ENCODE results near the gene MRM3.
"Not testable (repeated sequence)": the region's sequence is repeated elsewhere in the genome, so short reads cannot be mapped to it uniquely, and the experiment has no call there.

Gene MRM3

DNA sequence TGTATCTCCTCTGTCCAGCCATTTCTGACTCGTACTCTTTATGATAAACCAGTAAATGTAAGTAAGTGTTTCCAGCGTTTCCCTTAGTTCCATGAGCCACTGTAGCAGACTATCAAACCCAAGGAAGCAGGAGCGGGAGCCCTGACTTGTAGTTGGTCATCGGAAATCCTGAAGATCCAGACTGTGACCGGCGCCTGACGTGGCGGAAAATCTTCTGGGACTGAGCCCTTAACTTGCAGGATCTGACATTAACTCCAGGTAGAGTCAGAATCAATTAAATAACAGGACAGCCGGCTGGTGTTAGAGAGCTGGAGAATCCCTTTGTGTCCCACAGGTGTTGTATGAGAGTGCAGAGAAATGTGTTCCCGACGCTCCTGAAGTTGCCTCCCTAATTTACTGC lies 4.1 kb upstream of the MRM3 start:
- Histone ChIP-seq H3K27me3 (no peaks in the 10 kb centered on the region), H3K9me3 (no peaks in the 10 kb centered on the region), H3K4me3 (ENCODE audit: low read depth, low read length) (no peak overlapping the region), H3K4me1 (no peaks in the 10 kb centered on the region), H3K36me3 (peaks cover 3% of the 10 kb centered on the region)
- TF ChIP-seq, protein P1, sequence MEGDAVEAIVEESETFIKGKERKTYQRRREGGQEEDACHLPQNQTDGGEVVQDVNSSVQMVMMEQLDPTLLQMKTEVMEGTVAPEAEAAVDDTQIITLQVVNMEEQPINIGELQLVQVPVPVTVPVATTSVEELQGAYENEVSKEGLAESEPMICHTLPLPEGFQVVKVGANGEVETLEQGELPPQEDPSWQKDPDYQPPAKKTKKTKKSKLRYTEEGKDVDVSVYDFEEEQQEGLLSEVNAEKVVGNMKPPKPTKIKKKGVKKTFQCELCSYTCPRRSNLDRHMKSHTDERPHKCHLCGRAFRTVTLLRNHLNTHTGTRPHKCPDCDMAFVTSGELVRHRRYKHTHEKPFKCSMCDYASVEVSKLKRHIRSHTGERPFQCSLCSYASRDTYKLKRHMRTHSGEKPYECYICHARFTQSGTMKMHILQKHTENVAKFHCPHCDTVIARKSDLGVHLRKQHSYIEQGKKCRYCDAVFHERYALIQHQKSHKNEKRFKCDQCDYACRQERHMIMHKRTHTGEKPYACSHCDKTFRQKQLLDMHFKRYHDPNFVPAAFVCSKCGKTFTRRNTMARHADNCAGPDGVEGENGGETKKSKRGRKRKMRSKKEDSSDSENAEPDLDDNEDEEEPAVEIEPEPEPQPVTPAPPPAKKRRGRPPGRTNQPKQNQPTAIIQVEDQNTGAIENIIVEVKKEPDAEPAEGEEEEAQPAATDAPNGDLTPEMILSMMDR (IDR thresholded peaks at IDR 0.05; ENCODE audit: low read depth, low read length): no peak
- no peak for DNase-seq

DNA sequence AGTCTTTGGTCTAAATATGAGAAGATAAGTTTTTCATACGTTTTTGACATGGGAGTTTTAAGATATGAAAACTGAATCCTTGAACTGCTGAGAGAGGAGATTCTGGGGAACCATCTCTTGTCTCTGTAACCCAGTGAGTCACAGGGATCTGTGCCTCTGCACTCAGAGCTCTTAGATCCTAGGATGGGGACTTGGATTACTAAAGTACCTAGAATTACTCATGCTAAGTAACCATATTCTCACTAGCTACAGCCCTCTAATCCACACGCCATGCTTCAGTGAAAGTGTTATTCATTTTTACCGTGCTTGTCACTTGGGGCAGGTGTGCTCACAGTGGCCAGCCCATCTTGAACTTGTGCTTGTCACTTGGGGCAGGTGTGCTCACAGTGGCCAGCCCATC lies 2.0 kb downstream of the MRM3 start:
- DNase-seq: no peak
- TF ChIP-seq, protein P1 (IDR thresholded peaks at IDR 0.05; ENCODE audit: low read depth, low read length): no peak
- no peaks in the 10 kb centered on the region for H3K4me1 ChIP-seq
- H3K4me3 ChIP-seq (ENCODE audit: low read depth, low read length): no peak overlapping the region
- no peaks in the 10 kb centered on the region for H3K27me3 ChIP-seq
- peaks cover 3% of the 10 kb centered on the region for H3K36me3 ChIP-seq
- H3K9me3 ChIP-seq: no peaks in the 10 kb centered on the region

DNA sequence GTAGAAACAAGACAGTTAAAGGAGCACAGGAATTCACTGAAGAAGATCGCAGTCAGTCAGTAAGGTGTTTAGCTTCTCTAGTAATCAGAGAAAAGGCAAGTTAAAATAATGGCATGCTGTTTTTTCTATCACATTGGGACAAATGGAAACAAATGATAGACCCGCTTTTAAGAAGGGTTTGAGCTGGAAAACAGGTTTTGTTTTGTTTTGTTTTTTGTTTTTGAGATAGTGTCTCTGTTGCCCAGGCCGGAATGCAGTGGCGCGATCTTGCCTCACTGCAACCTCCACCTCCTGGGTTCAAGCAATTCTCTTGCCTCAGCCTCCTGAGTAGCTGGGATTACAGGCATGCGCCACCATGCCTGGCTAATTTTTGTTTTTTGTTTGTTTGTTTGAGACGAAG lies 3.7 kb downstream of the MRM3 start:
- H3K36me3 ChIP-seq; H3K4me1 ChIP-seq; H3K9me3 ChIP-seq; DNase-seq; H3K4me3 ChIP-seq (ENCODE audit: low read depth, low read length); H3K27me3 ChIP-seq: not testable (repeated sequence)

DNA sequence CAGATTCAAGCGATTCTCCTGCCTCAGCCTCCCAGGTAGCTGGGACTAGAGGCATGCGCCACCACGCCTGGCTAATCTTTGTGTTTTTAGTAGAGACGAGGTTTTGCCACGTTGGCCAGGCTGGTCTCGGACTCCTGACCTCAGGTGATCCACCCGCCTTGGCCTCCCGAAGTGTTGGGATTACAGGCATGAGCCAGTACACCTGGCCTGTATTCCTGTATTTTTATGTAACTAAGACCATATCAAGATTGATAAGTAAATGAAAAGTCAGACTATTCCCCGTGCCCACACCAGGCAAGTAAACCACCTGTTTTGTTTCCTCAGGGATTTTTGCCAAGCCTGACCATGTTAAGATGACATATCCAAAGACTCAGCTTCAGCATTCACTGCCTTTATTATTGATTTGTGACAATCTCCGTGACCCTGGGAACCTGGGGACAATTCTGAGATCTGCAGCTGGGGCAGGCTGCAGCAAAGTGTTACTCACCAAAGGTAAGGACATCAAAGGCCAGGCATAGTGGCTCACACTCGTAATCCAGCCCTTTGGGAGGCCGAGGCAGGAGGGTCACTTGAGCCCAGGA lies 5.6 kb downstream of the MRM3 start:
- no peaks in the 10 kb centered on the region for H3K27me3 ChIP-seq
- no peaks in the 10 kb centered on the region for H3K4me1 ChIP-seq
- H3K9me3 ChIP-seq: no peaks in the 10 kb centered on the region
- H3K4me3 ChIP-seq (ENCODE audit: low read depth, low read length): no peak overlapping the region
- TF ChIP-seq, protein P1 (IDR thresholded peaks at IDR 0.05; ENCODE audit: low read depth, low read length): no peak
- peaks cover 7% of the 10 kb centered on the region for H3K36me3 ChIP-seq
- DNase-seq: no peak

DNA sequence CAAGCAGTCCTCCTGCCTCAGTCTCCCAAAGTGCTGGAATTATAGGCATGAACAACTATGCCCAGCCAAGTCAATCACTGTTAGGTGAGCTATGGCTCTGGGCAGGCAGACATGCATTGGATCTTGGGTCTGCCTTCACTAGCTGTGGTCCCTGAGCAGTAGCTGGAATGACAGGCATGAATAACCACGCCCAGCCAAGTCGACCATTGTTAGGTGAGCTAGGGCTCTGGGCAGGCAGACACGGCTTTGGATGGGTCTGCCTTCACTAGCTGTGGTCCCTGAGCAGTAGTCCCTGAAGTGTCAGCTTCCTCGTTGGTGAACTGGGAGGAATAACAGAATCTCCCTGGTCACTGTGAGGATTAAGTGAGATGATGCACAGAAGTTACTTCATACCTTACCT lies 6.4 kb downstream of the MRM3 start:
- Histone ChIP-seq H3K9me3 (no peaks in the 10 kb centered on the region), H3K27me3 (no peaks in the 10 kb centered on the region), H3K36me3 (peaks cover 7% of the 10 kb centered on the region), H3K4me1 (no peaks in the 10 kb centered on the region), H3K4me3 (ENCODE audit: low read depth, low read length) (no peak overlapping the region)
- TF ChIP-seq, protein P1 (IDR thresholded peaks at IDR 0.05; ENCODE audit: low read depth, low read length): no peak
- DNase-seq: no peak

DNA sequence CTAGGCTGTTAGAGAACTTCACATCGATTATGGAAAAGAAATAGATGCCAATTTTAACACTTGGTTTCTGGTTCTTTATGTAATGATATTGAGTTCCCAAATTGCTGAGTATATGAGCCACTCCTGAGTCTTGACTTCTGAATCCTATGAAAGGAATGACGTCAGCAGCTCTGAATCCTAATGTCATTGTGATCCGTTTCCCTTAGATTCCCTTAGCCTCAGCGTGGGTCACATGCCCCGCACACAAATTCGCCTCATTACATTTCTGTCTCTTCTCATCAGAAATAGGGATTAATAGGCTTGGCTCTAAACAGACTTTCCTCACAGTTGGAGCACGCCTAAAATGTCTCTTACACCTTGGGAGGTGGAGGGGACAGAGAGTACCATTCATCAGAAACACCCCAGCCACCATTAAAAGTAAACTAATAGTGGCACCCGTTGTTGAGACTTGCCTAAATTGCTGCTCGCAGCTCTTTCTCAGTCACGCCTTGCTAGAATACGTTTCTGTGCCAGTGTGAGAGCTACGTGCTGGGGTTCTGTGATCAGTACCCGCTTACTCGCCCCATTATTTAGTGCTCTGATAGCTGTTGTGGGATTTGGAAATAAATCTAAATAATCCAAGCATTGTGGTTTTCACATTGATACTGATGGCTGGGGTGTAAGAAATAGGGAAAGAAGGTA lies 7.1 kb downstream of the MRM3 start:
- H3K4me3 ChIP-seq (ENCODE audit: low read depth, low read length): no peak overlapping the region
- H3K4me1 ChIP-seq: no peaks in the 10 kb centered on the region
- H3K27me3 ChIP-seq: no peaks in the 10 kb centered on the region
- TF ChIP-seq, protein P1 (IDR thresholded peaks at IDR 0.05; ENCODE audit: low read depth, low read length): no peak
- peaks cover 7% of the 10 kb centered on the region for H3K36me3 ChIP-seq
- no peak for DNase-seq
- H3K9me3 ChIP-seq: no peaks in the 10 kb centered on the region

DNA sequence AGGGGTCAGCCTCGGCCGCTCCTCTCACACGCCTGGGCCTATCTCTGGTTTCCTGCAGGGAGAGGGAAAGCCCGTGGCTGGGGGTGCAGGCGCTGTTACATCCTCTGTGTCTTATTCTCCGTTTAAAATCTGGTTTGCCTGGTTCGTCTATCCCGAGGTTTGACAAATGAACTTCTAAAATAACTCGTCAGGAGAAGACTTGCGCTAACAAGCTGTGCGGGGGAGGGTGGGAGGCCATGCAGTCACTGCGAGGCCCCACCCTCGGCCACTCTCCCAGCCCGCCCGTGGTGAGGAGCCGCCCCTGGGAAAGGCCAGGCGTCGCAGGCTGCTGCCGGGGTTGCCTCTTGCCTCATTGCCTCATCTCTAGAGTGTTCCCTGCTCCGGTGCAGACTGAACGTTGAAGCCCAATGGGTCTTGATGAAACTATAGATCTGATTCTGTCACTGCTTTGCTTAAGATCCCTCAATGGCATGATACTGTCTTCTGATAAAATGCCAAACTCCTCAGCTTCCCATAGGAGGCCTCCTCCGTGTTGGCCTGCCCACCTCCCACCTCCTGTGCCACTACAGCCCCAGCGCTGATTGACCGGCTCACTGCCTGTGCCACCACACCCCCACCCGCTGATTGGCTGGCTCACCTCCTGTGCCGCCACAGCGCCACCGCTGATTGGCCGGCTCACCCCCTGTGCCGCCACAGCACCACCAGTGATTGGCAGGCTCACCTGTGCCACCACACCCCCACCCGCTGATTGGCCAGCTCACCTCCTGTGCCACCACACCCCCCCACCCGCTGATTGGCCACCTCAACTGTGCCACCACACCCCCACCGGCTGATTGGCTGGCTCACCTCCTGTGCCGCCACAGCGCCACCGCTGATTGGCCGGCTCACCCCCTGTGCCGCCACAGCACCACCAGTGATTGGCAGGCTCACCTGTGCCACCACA lies 8.0 kb downstream of the MRM3 start:
- H3K27me3 ChIP-seq; H3K4me1 ChIP-seq; H3K4me3 ChIP-seq (ENCODE audit: low read depth, low read length); H3K36me3 ChIP-seq; DNase-seq; H3K9me3 ChIP-seq: not testable (repeated sequence)

DNA sequence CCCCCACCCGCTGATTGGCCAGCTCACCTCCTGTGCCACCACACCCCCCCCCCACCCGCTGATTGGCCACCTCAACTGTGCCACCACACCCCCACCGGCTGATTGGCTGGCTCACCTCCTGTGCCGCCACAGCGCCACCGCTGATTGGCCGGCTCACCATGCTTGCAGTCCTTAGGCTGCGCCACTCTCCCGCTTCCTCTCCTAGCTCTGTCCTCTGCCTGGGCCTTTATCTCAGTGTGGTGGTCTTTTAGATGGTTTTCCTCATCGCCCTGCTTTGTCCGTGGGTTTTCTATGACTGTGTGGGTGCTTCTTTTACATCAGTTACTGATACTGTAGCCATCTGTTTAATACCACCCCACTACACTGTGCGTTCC lies 8.7 kb downstream of the MRM3 start:
- not testable (repeated sequence) for H3K4me1 ChIP-seq; DNase-seq; H3K27me3 ChIP-seq; H3K9me3 ChIP-seq; H3K36me3 ChIP-seq; H3K4me3 ChIP-seq (ENCODE audit: low read depth, low read length)
